ENCODE measurements around the gene CYTH3. TPM values are rescaled to one million over a fixed set of nuclear protein-coding genes. Genes with fewer than 3 reads are reported as not detected.

CYTH3 gene
- total and polyA plus RNA-seq, 2 of the 8 experiments (the other 6 are each of a cell fraction or from before 2014, with no cell fraction given) = 10.3 to 11.9 TPM

- H3K4me1 ChIP-seq (replicated peaks in 1 of 4; ENCODE audit: control insufficient read depth in 3 of 4, insufficient read depth in 4 of 4, low read length in 3 of 4) = peaks cover 0 to 3% (median 1%) of the 10 kb centered on the region in 4 experiments; a peak in 2 of 7 replicates
- H4K91ac ChIP-seq (replicated peaks; ENCODE audit: insufficient read length, low read length) = no peak overlapping the region
- no peak overlapping the region; a peak in 1 of 7 replicates for H3K9ac ChIP-seq (replicated peaks in 1 of 4; ENCODE audit: extremely low read depth in 1 of 4, low read depth in 3 of 4, low read length in 3 of 4)
- no peaks in the 10 kb centered on the region for H3K79me2 ChIP-seq (ENCODE audit: control insufficient read depth in 1 of 2, insufficient read depth in 2 of 2, low read length in 2 of 2)
- H2BK5ac ChIP-seq (ENCODE audit: low read depth, low read length) = no peak overlapping the region
- H2BK20ac ChIP-seq (ENCODE audit: low read length) = no peak overlapping the region
- H3K14ac ChIP-seq (ENCODE audit: insufficient read length) = no peak overlapping the region
- ChIA-PET CTCF (ENCODE audit: partially characterized antibody) (interaction anchor here (0.7 to 1.7 kb wide), 4 partner anchors 8 to 161 kb away, joined by 3 to 10 read pairs (median 4); no protein-coding TSS in a partner anchor), POLR2A (ENCODE audit: partially characterized antibody) (interaction anchor here (0.6 kb wide), 2 partner anchors 93 to 180 kb away, joined by 3 read pairs; no protein-coding TSS in a partner anchor)
- H3K9me3 ChIP-seq (ENCODE audit: insufficient read depth in 2 of 2, low read depth in 1 of 2, low read length in 1 of 2) = no peaks in the 10 kb centered on the region
- no peak for FAIRE-seq
- H3K27ac ChIP-seq (ENCODE audit: low read depth, low read length) = no peak overlapping the region; the same call in 1 of the 2 replicates
- H3K79me1 ChIP-seq (ENCODE audit: low read depth, low read length) = no peaks in the 10 kb centered on the region; the same call in 1 of the 2 replicates
- no peak overlapping the region for H3K23ac ChIP-seq (ENCODE audit: insufficient read length)
- DNase-seq (ENCODE audit: low read depth in 1 of 2, low spot score in 2 of 2) = no peak
- H2AK5ac ChIP-seq (ENCODE audit: low read depth, low read length) = no peak overlapping the region
- H3K36me3 ChIP-seq (ENCODE audit: control insufficient read depth in 2 of 4, insufficient read depth in 4 of 4, low read length in 3 of 4) = peaks cover 4 to 12% (median 7%) of the 10 kb centered on the region in 4 experiments; a peak in 4 of 8 replicates
- peaks cover 0 to 6% of the 10 kb centered on the region in 2 experiments for H4K20me1 ChIP-seq (replicated peaks in 1 of 2; ENCODE audit: control insufficient read depth in 1 of 2, insufficient read depth in 2 of 2, low read length in 2 of 2)
- H3K56ac ChIP-seq (replicated peaks; ENCODE audit: insufficient read length, low read depth, low read length) = no peak overlapping the region
- H3K18ac ChIP-seq (ENCODE audit: extremely low read depth, low read length) = no peak overlapping the region
- no peak overlapping the region for H4K5ac ChIP-seq (ENCODE audit: insufficient read length, low read depth, low read length)
- no peak overlapping the region for H3K4me2 ChIP-seq (ENCODE audit: insufficient read depth in 1 of 2, low read depth in 2 of 2, low read length in 2 of 2)
- no peak overlapping the region for H2BK12ac ChIP-seq (ENCODE audit: low read depth, low read length)
- H3K27me3 ChIP-seq (replicated peaks in 1 of 4; ENCODE audit: control insufficient read depth in 3 of 4, extremely low read depth in 1 of 4, insufficient read depth in 3 of 4, low read length in 3 of 4) = no peaks in the 10 kb centered on the region
- H2BK120ac ChIP-seq (replicated peaks; ENCODE audit: low read depth, low read length) = no peak overlapping the region
- H3K4ac ChIP-seq (replicated peaks; ENCODE audit: insufficient read length, low read depth, low read length) = no peak overlapping the region
- H2AFZ ChIP-seq (ENCODE audit: low read length) = no peak overlapping the region
- H3K23me2 ChIP-seq (ENCODE audit: low read depth, low read length) = no peaks in the 10 kb centered on the region
- 89% methylated on average over 18 of the region's 18 CpGs; no CpG with 5 or more reads in 1 of the 2 experiments for WGBS, 2 experiments (ENCODE audit: extremely low coverage in 1 of 2, insufficient coverage in 1 of 2, insufficient read length in 1 of 2, insufficient replicate concordance in 2 of 2, low coverage in 1 of 2, low lambda C conversion rate in 2 of 2, missing lambda C conversion rate in 1 of 2)
- H4K8ac ChIP-seq (ENCODE audit: extremely low read depth, insufficient read depth, low read length) = peak overlapping the region; percentile 83; the same call in 1 of the 2 replicates
- no peak overlapping the region for H2BK15ac ChIP-seq (ENCODE audit: low read length)
- no peak overlapping the region for H3K4me3 ChIP-seq (ENCODE audit: extremely low read depth in 1 of 4, insufficient read depth in 2 of 4, low read depth in 3 of 4, low read length in 4 of 4)
- TF ChIP-seq TEAD4 (IDR thresholded peaks at IDR 0.05; ENCODE audit: low read depth, low read length) = no peak
- TF ChIP-seq CBX8 (IDR thresholded peaks at IDR 0.05; ENCODE audit: borderline replicate concordance, low read depth, low read length) = no peak
- TF ChIP-seq JUN (IDR thresholded peaks at IDR 0.05; ENCODE audit: low read depth, low read length) = no peak
- TF ChIP-seq HDAC6 (IDR thresholded peaks at IDR 0.05; ENCODE audit: low read depth, low read length) = no peak
- no peak for TF ChIP-seq NANOG (IDR thresholded peaks at IDR 0.05; ENCODE audit: insufficient read depth, low read depth, low read length, poor library complexity, severe bottlenecking)
- no peak for TF ChIP-seq EZH2 (IDR thresholded peaks at IDR 0.05; ENCODE audit: low read depth, low read length, severe bottlenecking)
- TF ChIP-seq SIN3A (conservative IDR thresholded peaks at IDR 0.05 in 1 of 2, IDR thresholded peaks at IDR 0.05 in 1 of 2; ENCODE audit: low read depth in 1 of 2, low read length in 2 of 2) = no peak
- no peak for TF ChIP-seq HDAC2 (IDR thresholded peaks at IDR 0.05; ENCODE audit: borderline replicate concordance in 1 of 2, low read depth in 2 of 2, low read length in 2 of 2)
- no peak for TF ChIP-seq RNF2 (IDR thresholded peaks at IDR 0.05; ENCODE audit: borderline replicate concordance, low read depth, low read length, missing control alignments, poor library complexity, severe bottlenecking)
- no peak for TF ChIP-seq FOSL1 (IDR thresholded peaks at IDR 0.05; ENCODE audit: insufficient read depth, low read depth, low read length)
These were observed 109.6 kb downstream of the CYTH3 start for GRCh38 chr7:6162650-6163366.

Measured in H1 (cell line).